Natural killer cell (primary cell): Measurements from ENCODE around the gene FBLIM1. TPM values are rescaled to one million over a fixed set of nuclear protein-coding genes. Genes with fewer than 3 reads are reported as not detected.
"Not testable (repeated sequence)": the region's sequence is repeated elsewhere in the genome, so short reads cannot be mapped to it uniquely, and the experiment has no call there.

Source experiments
- ATAC-seq, 3 donors: fragments of 150-1000 bp in 2 of 3; fragments of 200-7000 bp in 1 of 3; cut with Tn5 transposase; 1 replicate in 1 of 3; 2 replicates in 2 of 3; pipeline ENCODE4 v1.10.0; 2021; ENCODE audit warnings: mild to moderate bottlenecking in 2 of 3, moderate library complexity in 2 of 3
- DNase-seq, 2 donors: peaks; one replicate each; pipeline versions ENCODE4 v3.0.0 to v3.0.0-alpha.2; 2013 to 2021; ENCODE audit warnings: mixed read lengths in 1 of 2
- H3K27ac ChIP-seq: one replicate; pipeline ENCODE4 v1.5.1; 2013; ENCODE audit warnings: mild to moderate bottlenecking, low read length
- H3K27me3 ChIP-seq: one replicate; pipeline ENCODE4 v1.6.1; 2013; ENCODE audit warnings: low read length; ENCODE audit not compliant: control insufficient read depth, insufficient read depth
- H3K36me3 ChIP-seq: one replicate; pipeline ENCODE4 v1.6.1; 2013; ENCODE audit warnings: low read length; ENCODE audit not compliant: control insufficient read depth, insufficient read depth
- H3K4me1 ChIP-seq: one replicate; pipeline ENCODE4 v1.6.1; 2013; ENCODE audit warnings: low read length; ENCODE audit not compliant: control insufficient read depth, insufficient read depth
- H3K4me3 ChIP-seq: one replicate; pipeline ENCODE4 v1.5.1; 2013; ENCODE audit warnings: low read length
- H3K9me3 ChIP-seq: one replicate; pipeline ENCODE4 v1.6.1; 2013; ENCODE audit warnings: low read length; ENCODE audit not compliant: control insufficient read depth, insufficient read depth
- H3K27ac Mint-ChIP-seq, 2 donors: one replicate each; pipeline ENCODE4 v1.8.0; 2022; ENCODE audit warnings: mild to moderate bottlenecking in 2 of 2, mixed read lengths in 2 of 2, moderate library complexity in 1 of 2
- H3K27me3 Mint-ChIP-seq, 2 donors: one replicate each; pipeline ENCODE4 v1.8.0; 2022; ENCODE audit warnings: low read depth in 2 of 2, mixed read lengths in 2 of 2
- H3K36me3 Mint-ChIP-seq: one replicate; pipeline ENCODE4 v1.8.0; 2022; ENCODE audit warnings: mixed read lengths
- H3K4me1 Mint-ChIP-seq, 2 donors: one replicate each; pipeline ENCODE4 v1.8.0; 2022; ENCODE audit warnings: mixed read lengths in 2 of 2
- H3K4me3 Mint-ChIP-seq: one replicate; pipeline ENCODE4 v1.8.0; 2022; ENCODE audit warnings: mild to moderate bottlenecking, moderate library complexity, mixed read lengths
- H3K9me3 Mint-ChIP-seq, 2 donors: one replicate each; pipeline ENCODE4 v1.8.0; 2022; ENCODE audit warnings: mixed read lengths in 2 of 2
- CTCF ChIP-seq: fragments of 200-600 bp; IDR thresholded peaks from one replicate; pipeline ENCODE4 v1.8.0; 2022; ENCODE audit warnings: antibody characterized with exemption
- WGBS: methylation state at CpG from one replicate; pipeline ENCODE4 v1.1.7; 2013; ENCODE audit warnings: missing lambda C conversion rate; ENCODE audit not compliant: insufficient coverage; 5-methylcytosine and 5-hydroxymethylcytosine counted together
- intact Hi-C: fragments of 100-400 bp; cut with micrococcal nuclease; formaldehyde crosslinking; loops from one replicate; pipeline ENCODE4 v1.14.2; 2022
- total RNA-seq, 4 donors: library from RNA; stranded (reverse); fragments of 120-200 nt in 1 of 4; gene quantifications; one replicate each; pipeline versions ENCODE4 v1.2.3 to v1.2.4, GENCODE V29; 2013 to 2022

FBLIM1 gene
- total RNA-seq, 3 donors from 2014 or later (not counting 1 experiment from before 2014, with no cell fraction given) = 0.39 TPM; not detected in 2

GRCh38 chr1:15825800-15826199, 67.2 kb downstream of the FBLIM1 start:
- no peak overlapping the region for H3K4me3 ChIP-seq
- Mint-ChIP-seq H3K36me3 (no peaks in the 10 kb centered on the region), H3K9me3 (no peaks in the 10 kb centered on the region), H3K4me3 (no peak overlapping the region), H3K27me3 (no peaks in the 10 kb centered on the region), H3K4me1 (peaks cover 11 to 12% of the 10 kb centered on the region in 2 donors), H3K27ac (no peak overlapping the region)
- H3K4me1 ChIP-seq = peaks cover 13% of the 10 kb centered on the region
- no peak for TF ChIP-seq CTCF
- H3K27me3 ChIP-seq = no peaks in the 10 kb centered on the region
- intact Hi-C loops = no loop called here
- DNase-seq (no peak), ATAC-seq (no peak)
- no peaks in the 10 kb centered on the region for H3K36me3 ChIP-seq
- H3K27ac ChIP-seq = no peak overlapping the region
- H3K9me3 ChIP-seq = no peaks in the 10 kb centered on the region

GRCh38 chr1:15826810-15827507, 68.4 kb downstream of the FBLIM1 start:
- Histone ChIP-seq H3K36me3 (no peaks in the 10 kb centered on the region), H3K27ac (no peak overlapping the region), H3K27me3 (no peaks in the 10 kb centered on the region), H3K4me1 (peaks cover 15% of the 10 kb centered on the region), H3K4me3 (no peak overlapping the region), H3K9me3 (no peaks in the 10 kb centered on the region)
- Mint-ChIP-seq H3K27ac (no peak overlapping the region), H3K27me3 (no peaks in the 10 kb centered on the region), H3K4me3 (no peak overlapping the region), H3K4me1 (peaks cover 11 to 16% of the 10 kb centered on the region in 2 donors), H3K9me3 (no peaks in the 10 kb centered on the region), H3K36me3 (no peaks in the 10 kb centered on the region)
- ATAC-seq (no peak), DNase-seq (no peak)
- intact Hi-C loops = no loop called here
- 82% methylated on average over 5 of the region's 6 CpGs for WGBS
- no peak for TF ChIP-seq CTCF

- H3K36me3 ChIP-seq, DNase-seq, H3K36me3 Mint-ChIP-seq, H3K27me3 Mint-ChIP-seq, H3K9me3 ChIP-seq, intact Hi-C loops, H3K9me3 Mint-ChIP-seq, H3K27ac ChIP-seq, H3K27ac Mint-ChIP-seq, H3K4me3 Mint-ChIP-seq, ATAC-seq, H3K27me3 ChIP-seq, H3K4me3 ChIP-seq: not testable (repeated sequence)
- H3K4me1 Mint-ChIP-seq = peaks cover 11 to 16% of the 10 kb centered on the region in 2 donors
- WGBS = 96% methylated on average over 10 of the region's 15 CpGs
- peaks cover 15% of the 10 kb centered on the region for H3K4me1 ChIP-seq
Observed at GRCh38 chr1:15827567-15827966, 69.0 kb downstream of the FBLIM1 start.

GRCh38 chr1:15828931-15829330, 70.3 kb downstream of the FBLIM1 start:
- H3K27ac ChIP-seq, intact Hi-C loops, H3K4me3 ChIP-seq: not testable (repeated sequence)

More at GRCh38 chr1:15828931-15829330, 70.3 kb downstream of the FBLIM1 start:
- not testable (repeated sequence) for H3K36me3 ChIP-seq, H3K27me3 ChIP-seq, H3K27me3 Mint-ChIP-seq, H3K36me3 Mint-ChIP-seq, H3K9me3 ChIP-seq, H3K9me3 Mint-ChIP-seq, ATAC-seq, H3K27ac Mint-ChIP-seq, DNase-seq, H3K4me3 Mint-ChIP-seq
- 92% methylated on average over 12 of the region's 14 CpGs for WGBS
- peaks cover 22% of the 10 kb centered on the region for H3K4me1 ChIP-seq
- peaks cover 14 to 16% of the 10 kb centered on the region in 2 donors for H3K4me1 Mint-ChIP-seq
